Jurkat, Clone E6-1 (cell line): ENCODE data around the gene FAM217B.
A peak's percentile ranks its signal among the peaks of the same experiment; 100 is the strongest.

ENCODE experiments used
- DNase-seq: peaks from one replicate; pipeline ENCODE4 v3.0.0-alpha.2; 2011; ENCODE audit warnings: low read depth, low spot score
- H3K4me3 ChIP-seq: 2 replicates; pipeline ENCODE4 v1.5.1; 2011; ENCODE audit warnings: mild to moderate bottlenecking, low read length, control low read depth, moderate library complexity

FAM217B gene

DNA sequence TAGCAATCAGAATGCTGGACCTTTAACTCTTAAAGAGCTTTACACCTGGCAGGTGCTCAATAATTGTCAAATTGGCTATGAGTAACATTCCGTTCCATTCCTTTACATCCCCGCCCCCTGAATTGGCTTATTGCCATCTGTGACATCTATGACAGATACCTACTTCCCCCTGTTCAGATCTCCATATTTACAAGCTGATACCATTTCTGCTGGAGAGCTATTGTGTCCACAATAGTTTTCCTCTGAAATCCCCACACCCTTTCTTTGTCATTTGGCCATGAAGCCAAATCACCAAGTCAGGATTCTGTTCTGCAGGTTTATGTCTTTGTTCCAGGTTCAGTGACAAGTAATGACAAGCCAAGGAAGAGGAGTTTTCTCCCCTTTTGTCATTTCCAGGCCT lies 21.2 kb downstream of the FAM217B start:
- no peak overlapping the region for H3K4me3 ChIP-seq
- DNase-seq = no peak

DNA sequence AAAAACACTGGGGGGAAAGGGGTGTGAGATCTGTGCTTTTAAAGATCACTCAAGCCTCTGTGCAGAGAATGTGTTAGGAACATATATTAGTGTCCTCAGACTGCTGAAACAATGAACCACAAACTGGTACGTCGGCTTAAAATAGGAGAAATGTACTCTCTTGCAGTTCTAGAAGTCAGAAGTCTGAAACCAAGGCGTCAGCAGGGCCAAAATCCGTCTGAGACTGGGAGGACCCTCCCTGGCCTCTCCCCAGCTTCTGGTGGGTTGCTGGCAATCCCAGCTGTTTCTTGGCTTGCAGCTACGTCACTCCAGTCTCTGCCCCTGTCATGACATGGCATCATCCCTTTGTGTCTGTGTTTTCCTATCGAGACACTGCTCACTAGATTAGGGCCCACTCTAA lies 22.0 kb downstream of the FAM217B start:
- no peak overlapping the region for H3K4me3 ChIP-seq
- DNase-seq = no peak

GRCh38 chr20:59966428-59966827 lies 26.2 kb downstream of the FAM217B start:
- H3K4me3 ChIP-seq = no peak overlapping the region
- no peak for DNase-seq

DNA sequence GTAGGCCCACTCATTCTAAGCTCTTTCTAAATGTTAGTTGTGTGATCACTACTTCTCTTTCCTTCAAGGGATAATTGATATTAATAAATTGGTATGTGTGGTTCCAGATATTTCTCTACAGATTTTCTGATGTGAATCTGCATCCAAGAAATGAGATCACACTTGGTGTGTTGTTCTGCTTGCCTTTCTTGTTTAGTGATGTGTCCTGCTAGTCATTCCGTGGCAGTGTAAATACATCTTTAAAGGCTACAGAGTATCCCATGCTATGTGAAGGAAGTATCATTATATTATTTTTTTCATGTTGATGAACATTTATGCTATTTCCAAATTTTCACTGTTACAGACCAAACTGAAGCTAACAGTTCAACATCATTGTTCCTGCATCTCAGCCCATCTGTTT lies 31.2 kb downstream of the FAM217B start:
- DNase-seq = no peak
- H3K4me3 ChIP-seq = no peak overlapping the region

GRCh38 chr20:59972037-59972801 lies 32.0 kb downstream of the FAM217B start:
- no peak for DNase-seq
- H3K4me3 ChIP-seq = no peak overlapping the region

DNA sequence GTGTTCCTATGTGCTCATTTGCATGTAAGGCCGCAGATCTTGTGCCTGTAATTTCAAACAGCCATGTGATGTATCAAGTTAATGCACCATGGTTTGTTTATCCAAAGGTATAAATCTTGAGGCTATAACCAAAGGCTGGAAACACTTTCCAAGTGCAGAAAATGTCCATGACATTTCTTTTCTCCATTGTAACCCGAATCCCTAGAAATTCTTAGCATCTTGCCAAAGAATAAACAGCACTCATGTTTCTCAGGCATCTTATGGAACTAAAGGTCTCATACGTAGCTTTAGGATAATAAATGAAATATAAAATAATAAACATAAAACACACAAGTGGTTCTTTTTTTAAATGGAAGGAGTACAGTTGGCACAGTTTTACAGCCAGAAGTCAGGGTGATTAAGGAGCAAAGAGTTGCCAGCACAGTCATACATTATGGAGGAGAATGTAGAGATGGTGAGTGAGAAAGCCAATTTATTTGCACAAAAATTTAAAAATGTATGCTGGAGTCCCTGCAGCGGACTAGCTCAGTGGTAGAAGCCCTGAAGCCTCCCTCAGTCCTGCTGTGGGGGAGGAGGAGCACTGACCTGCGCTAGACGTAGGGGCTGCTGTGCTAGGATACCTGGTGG lies 36.1 kb downstream of the FAM217B start:
- no peak for DNase-seq
- no peak overlapping the region for H3K4me3 ChIP-seq

DNA sequence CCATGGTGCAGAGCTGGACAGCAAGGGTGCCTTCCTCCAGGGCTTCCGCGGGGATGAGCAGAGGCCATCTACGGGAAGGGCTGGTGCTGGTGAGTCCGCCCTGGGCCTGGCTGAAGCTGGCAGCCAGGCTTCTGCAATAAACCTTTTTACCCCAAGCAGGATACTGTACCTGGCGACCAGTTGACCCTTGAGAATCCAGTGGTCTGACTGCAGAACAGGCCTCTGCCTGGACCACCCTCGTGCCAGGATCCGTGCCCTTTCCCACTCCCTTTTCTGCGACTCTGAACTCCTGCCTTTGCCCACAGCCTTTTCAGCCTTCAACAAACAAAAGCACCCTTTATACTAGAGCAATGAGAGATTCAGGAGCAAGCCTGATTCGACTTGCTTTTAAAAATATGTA lies 36.9 kb downstream of the FAM217B start:
- H3K4me3 ChIP-seq = no peak overlapping the region
- no peak for DNase-seq

GRCh38 chr20:59983076-59983475 lies 42.9 kb downstream of the FAM217B start:
- H3K4me3 ChIP-seq = no peak overlapping the region
- no peak for DNase-seq

- DNase-seq = no peak
- H3K4me3 ChIP-seq = no peak overlapping the region
Measured at GRCh38 chr20:59984541-59984940, 44.4 kb downstream of the FAM217B start.

GRCh38 chr20:59985164-59985563 lies 45.0 kb downstream of the FAM217B start:
- no peak for DNase-seq
- H3K4me3 ChIP-seq = no peak overlapping the region

GRCh38 chr20:59985864-59986263 lies 45.7 kb downstream of the FAM217B start:
- DNase-seq = peak; percentile 21
- H3K4me3 ChIP-seq = no peak overlapping the region

GRCh38 chr20:59987135-59987534 lies 46.9 kb downstream of the FAM217B start:
- DNase-seq = no peak
- H3K4me3 ChIP-seq = no peak overlapping the region

- H3K4me3 ChIP-seq = no peak overlapping the region
- DNase-seq = no peak
Measured at GRCh38 chr20:59988141-59988540, 48.0 kb downstream of the FAM217B start.

DNA sequence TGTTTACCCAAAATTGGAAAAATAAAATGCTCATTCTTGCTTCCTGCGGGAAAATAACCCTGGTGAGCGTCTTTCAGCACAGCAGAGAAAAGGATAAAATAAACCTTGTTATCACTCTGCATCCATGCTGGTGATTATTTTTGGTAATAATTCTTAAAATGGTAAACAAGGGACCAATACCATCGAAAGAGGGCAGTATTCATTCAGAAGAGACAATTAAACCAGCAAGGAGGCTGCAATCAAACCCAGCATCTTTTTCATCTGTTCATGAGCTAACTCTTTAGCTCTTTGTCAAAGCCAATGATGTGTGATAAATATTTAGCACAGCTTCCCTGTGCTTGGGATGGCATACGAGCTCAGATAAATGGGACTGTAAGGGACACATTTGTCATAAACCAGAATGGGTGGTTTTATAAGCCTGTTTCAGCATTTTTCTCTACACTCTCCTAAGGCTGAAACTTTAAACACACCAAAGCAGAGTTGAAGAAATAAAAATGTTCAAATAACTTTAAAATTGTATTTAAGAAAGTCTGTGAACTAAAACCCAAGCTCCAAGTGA lies 52.4 kb downstream of the FAM217B start:
- no peak overlapping the region for H3K4me3 ChIP-seq
- DNase-seq = peak; percentile 45

- DNase-seq = no peak
- no peak overlapping the region for H3K4me3 ChIP-seq
Measured at GRCh38 chr20:59993736-59994430, 53.7 kb downstream of the FAM217B start.

GRCh38 chr20:59994697-59995122 lies 54.5 kb downstream of the FAM217B start:
- no peak overlapping the region for H3K4me3 ChIP-seq
- DNase-seq = no peak

- no peak for DNase-seq
Measured at GRCh38 chr20:59996108-59996507, 55.9 kb downstream of the FAM217B start.

GRCh38 chr20:59997896-59998295 lies 57.7 kb downstream of the FAM217B start:
- H3K4me3 ChIP-seq = no peak overlapping the region
- no peak for DNase-seq

More at GRCh38 chr20:59996108-59996507, 55.9 kb downstream of the FAM217B start:
- H3K4me3 ChIP-seq = no peak overlapping the region
